IPS-18a (cell line): ENCODE results near the gene MME.
"Not testable (repeated sequence)": the region's sequence is repeated elsewhere in the genome, so short reads cannot be mapped to it uniquely, and the experiment has no call there.

Experiments used
- H3K27ac ChIP-seq: one replicate; pipeline ENCODE4 v1.5.1; 2013; ENCODE audit warnings: low read length
- H3K27me3 ChIP-seq: one replicate; pipeline ENCODE4 v1.6.1; 2013; ENCODE audit warnings: mild to moderate bottlenecking, low read length; ENCODE audit not compliant: control insufficient read depth, insufficient read depth
- H3K36me3 ChIP-seq: one replicate; pipeline ENCODE4 v1.6.1; 2013; ENCODE audit warnings: low read depth, low read length; ENCODE audit not compliant: control insufficient read depth
- H3K4me1 ChIP-seq: one replicate; pipeline ENCODE4 v1.6.1; 2013; ENCODE audit warnings: low read depth, low read length; ENCODE audit not compliant: control insufficient read depth
- H3K4me3 ChIP-seq: one replicate; pipeline ENCODE4 v1.5.1; 2013; ENCODE audit warnings: low read length
- H3K9ac ChIP-seq: one replicate; pipeline ENCODE4 v1.6.1; 2013; ENCODE audit warnings: mild to moderate bottlenecking, low read length, moderate library complexity
- H3K9me3 ChIP-seq: one replicate; pipeline ENCODE4 v1.6.1; 2013; ENCODE audit warnings: low read depth, low read length; ENCODE audit not compliant: control insufficient read depth

MME gene

DNA sequence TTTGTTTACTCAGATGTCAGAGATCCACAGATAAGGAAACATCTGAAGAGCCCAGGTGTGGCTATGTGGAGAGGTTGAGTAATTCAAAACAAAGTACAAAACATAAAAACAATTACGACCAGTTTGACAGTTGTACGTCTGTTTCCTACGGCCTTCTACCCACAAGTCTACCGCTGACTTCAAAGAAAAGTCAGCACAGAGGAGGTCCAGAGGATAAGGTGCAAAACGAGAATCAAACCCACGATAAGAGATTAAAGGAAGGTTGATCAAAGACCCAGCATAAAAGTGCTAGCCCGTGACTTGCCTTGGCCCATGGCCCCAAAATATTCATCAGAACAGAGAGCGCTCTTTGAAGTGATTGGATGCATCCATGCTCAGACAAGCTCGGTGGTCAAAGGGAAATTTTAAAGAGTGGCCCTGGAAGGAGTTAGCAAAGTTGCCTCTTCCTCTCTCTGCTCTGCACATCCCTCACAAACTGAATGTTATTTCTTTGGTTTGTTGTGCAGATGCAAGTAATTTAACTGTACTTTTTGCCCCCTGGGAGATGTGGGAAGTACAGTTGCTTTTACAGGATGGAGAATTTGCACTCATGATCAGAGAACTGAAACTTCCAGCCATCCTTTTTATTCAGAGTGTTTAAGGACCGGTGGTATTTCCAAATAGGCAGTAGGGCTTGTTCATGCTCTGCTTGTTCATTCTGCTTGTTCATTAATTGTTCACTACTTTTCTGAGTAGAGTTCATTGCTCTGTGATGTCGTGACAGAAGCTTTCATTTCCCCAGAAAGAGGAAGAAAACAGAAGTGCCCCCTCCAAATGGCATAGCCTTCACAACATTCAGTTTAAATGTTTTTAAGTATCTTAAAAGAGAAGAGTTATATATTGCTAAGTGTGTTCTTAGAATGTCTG, 31.1 kb downstream of the MME start:
- H3K27me3 ChIP-seq, result no peaks in the 10 kb centered on the region
- no peaks in the 10 kb centered on the region for H3K36me3 ChIP-seq
- H3K4me3 ChIP-seq, result no peak overlapping the region
- no peak overlapping the region for H3K27ac ChIP-seq
- no peaks in the 10 kb centered on the region for H3K9me3 ChIP-seq
- no peak overlapping the region for H3K9ac ChIP-seq
- H3K4me1 ChIP-seq, result no peaks in the 10 kb centered on the region

DNA sequence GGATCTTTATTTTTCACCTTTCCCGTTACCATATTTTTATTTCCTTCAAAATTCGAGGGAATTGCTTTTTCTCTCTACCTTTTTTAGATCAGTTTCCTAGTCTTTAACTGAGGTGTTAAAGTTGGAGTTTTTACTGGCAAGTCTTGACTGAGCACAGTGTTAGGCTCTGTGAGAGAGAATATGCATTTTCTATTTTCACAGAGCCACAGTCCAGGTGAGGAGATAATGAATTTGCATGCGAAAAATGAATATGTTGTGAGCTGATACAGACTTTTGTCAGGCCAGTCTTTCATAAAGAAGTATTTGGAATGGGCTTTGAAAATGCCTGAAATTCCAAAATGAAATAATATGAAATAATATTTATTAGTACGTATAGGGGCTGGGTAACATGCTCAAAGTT, 31.9 kb downstream of the MME start:
- H3K9ac ChIP-seq, result no peak overlapping the region

DNA sequence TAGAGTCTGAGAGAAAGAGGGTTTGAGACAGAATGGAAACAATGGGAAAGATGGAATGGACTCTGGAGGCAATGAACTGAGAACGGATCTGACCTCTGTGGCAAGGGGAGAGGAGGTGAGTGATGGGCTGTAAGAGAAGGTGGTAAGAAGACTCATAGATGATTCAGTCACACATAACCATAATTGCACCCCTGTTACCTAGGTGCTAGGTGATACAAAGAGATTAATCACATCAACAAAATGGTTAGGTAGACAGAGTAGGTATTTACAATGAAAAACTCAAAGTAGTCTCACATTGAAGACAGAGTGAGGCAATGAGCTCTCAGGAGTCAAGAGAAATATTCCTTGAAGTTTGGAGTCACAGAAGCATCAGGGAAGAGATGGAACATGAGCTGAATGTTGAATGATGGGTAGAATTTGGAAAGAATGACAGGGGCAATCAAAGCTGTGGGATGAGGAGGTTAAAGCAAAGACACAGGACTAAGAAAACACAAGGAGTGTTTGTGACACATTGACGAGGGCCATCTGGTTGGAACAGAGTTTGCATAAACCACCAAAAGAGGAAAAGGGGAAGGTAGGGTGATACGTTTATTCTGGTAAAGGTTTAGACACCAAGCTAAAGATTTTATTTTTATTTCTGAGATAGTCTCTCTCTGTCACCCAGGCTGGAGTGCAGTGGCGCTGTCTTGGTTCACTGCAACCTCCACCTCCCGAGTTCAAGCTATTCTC, 32.7 kb downstream of the MME start:
- Histone ChIP-seq H3K27ac (no peak overlapping the region), H3K4me1 (no peaks in the 10 kb centered on the region), H3K27me3 (no peaks in the 10 kb centered on the region), H3K9ac (no peak overlapping the region), H3K4me3 (no peak overlapping the region), H3K36me3 (no peaks in the 10 kb centered on the region), H3K9me3 (no peaks in the 10 kb centered on the region)

More for the DNA sequence above, 31.9 kb downstream of the MME start:
- H3K36me3 ChIP-seq, result no peaks in the 10 kb centered on the region
- H3K27ac ChIP-seq, result no peak overlapping the region
- H3K4me1 ChIP-seq, result no peaks in the 10 kb centered on the region
- H3K4me3 ChIP-seq, result no peak overlapping the region
- H3K9me3 ChIP-seq, result no peaks in the 10 kb centered on the region
- H3K27me3 ChIP-seq, result no peaks in the 10 kb centered on the region

DNA sequence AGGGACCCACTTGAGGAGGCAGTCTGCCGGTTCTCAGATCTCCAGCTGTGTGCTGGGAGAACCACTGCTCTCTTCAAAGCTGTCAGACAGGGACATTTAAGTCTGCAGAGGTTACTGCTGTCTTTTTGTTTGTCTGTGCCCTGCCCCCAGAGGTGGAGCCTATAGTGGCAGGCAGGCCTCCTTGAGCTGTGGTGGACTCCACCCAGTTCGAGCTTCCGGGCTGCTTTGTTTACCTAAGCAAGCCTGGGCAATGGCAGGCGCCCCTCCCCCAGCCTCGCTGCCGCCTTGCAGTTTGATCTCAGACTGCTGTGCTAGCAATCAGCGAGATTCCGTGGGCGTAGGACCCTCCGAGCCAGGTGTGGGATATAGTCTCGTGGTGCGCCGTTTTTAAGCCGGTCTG, 44.6 kb downstream of the MME start:
- not testable (repeated sequence) for H3K9ac ChIP-seq

DNA sequence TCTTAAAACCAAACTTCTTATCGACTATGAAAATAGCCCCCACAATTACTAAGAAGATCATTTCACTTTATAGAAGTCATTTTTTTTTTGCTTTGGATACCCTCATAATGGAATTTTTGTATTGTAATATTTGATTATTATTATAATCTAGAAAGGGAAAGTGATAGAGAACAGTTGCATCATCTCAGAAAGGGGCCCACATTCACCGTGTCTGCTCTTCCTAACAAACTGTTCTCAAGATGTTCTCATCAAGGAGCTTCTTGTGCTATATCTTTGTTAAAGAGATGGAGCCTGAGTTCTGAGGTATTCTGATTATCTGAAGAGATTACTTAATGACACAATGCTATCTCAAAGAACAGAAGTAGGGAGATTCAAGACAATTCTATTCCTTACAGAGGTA, 49.3 kb downstream of the MME start:
- H3K36me3 ChIP-seq, result no peaks in the 10 kb centered on the region
- H3K27ac ChIP-seq, result no peak overlapping the region
- H3K27me3 ChIP-seq, result no peaks in the 10 kb centered on the region
- H3K9me3 ChIP-seq, result no peaks in the 10 kb centered on the region
- no peak overlapping the region for H3K4me3 ChIP-seq
- H3K4me1 ChIP-seq, result no peaks in the 10 kb centered on the region
- H3K9ac ChIP-seq, result no peak overlapping the region

More for the DNA sequence above, 44.6 kb downstream of the MME start:
- not testable (repeated sequence) for H3K27me3 ChIP-seq, H3K27ac ChIP-seq, H3K9me3 ChIP-seq, H3K4me3 ChIP-seq, H3K4me1 ChIP-seq, H3K36me3 ChIP-seq

DNA sequence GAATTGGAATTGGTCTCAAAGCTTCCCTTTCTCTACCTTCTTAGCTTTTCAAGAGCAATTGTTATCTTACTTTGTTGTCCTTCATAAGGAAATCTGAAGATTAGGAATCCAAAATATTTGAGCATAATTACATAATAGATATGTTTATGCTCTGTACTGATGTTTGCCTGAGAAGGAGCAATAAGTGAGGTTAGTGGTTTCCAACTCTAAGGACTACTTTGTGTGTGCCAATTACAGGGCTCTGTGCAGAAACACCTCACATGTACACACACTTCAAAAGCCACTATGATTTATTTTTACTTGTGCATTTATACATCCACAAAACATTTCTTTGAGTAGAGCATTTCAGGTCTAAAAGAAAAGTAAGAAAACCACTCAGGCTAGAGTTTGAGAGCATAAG, 49.9 kb downstream of the MME start:
- Histone ChIP-seq H3K9me3 (no peaks in the 10 kb centered on the region), H3K4me3 (no peak overlapping the region), H3K27ac (no peak overlapping the region), H3K9ac (no peak overlapping the region), H3K4me1 (no peaks in the 10 kb centered on the region), H3K36me3 (no peaks in the 10 kb centered on the region), H3K27me3 (no peaks in the 10 kb centered on the region)

DNA sequence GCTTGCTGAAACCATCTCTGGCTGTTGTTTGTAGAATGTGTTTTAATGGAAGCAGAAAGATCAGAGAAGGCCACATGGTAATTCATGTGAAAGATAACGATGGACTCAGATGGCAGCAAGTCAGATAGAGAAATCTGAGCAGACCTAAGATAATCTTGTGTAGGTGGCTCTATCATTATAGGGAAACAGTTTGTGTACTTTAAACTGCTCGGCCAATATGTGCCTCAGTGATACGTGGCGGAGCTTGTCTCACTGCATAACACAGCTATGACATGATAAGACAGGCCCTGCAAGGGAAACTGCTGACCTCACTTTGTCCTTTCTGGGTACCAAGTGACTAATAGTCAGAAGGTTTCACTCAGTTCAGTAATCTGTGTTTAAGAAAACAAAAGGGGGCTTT, 51.0 kb downstream of the MME start:
- Histone ChIP-seq H3K9ac (no peak overlapping the region), H3K9me3 (no peaks in the 10 kb centered on the region), H3K4me3 (no peak overlapping the region), H3K4me1 (no peaks in the 10 kb centered on the region), H3K27me3 (no peaks in the 10 kb centered on the region), H3K27ac (no peak overlapping the region), H3K36me3 (no peaks in the 10 kb centered on the region)

DNA sequence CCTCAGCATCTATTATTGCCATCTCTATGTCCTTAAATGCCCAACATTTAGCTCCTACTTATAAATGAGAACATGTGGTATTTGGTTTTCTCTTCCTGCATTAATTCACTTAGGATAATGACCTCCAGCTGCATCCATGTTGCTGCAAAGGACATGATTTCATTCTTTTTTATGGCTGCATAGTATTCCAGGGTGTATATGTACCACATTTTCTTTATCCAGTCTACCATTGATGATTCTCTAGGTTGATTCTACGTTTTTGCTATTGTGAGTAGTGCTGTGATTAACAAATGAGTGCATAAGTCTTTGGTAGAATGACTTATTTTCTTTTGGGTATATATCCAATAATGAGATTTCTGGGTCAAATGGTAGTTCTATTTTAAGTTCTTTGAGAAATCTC, 54.2 kb downstream of the MME start:
- H3K27ac ChIP-seq, H3K9ac ChIP-seq, H3K4me1 ChIP-seq, H3K9me3 ChIP-seq, H3K27me3 ChIP-seq, H3K36me3 ChIP-seq, H3K4me3 ChIP-seq: not testable (repeated sequence)

DNA sequence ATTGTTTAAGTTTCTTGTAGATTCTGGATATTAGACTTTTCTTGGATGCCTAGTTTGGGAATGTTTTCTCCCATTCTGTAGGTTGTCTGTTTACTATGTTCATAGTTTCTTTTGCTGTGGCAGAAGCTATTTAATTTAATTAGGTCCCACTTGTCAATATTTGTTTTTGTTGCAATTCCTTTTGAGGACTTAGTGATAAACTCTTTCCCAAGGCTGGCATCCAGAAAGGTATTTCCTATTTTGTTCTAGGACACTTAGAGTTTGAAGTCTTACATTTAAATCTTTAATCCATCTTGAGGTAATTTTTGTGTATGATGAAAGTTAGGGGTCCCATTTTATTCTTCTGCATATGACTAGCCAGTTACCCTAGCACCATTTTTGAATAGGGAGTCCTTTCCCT, 54.9 kb downstream of the MME start:
- no peaks in the 10 kb centered on the region for H3K9me3 ChIP-seq
- no peaks in the 10 kb centered on the region for H3K27me3 ChIP-seq
- no peak overlapping the region for H3K9ac ChIP-seq
- no peak overlapping the region for H3K27ac ChIP-seq
- no peaks in the 10 kb centered on the region for H3K4me1 ChIP-seq
- H3K4me3 ChIP-seq, result no peak overlapping the region
- H3K36me3 ChIP-seq, result no peaks in the 10 kb centered on the region

DNA sequence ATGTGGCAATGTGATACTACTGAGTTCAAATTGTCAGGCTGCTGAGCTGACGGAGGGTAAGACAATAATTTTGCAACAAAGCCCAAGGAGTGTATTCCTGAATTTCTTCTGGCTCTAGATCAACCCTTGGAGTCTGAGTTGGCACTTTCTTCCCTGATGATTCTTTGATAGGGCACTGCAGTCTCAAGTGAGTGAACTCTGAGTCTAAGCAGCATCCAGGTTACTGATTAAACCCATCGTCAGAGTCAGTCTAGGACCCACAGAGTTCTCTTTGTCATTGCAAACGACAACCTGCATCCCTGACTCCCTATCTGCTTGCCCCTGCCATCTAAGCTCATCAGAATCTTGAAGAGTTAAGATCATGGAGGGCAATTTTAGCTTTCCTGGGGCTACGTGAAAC, 58.6 kb downstream of the MME start:
- H3K9ac ChIP-seq, result no peak overlapping the region
- H3K4me1 ChIP-seq, result no peaks in the 10 kb centered on the region
- H3K36me3 ChIP-seq, result no peaks in the 10 kb centered on the region
- no peak overlapping the region for H3K4me3 ChIP-seq
- H3K27ac ChIP-seq, result no peak overlapping the region
- H3K9me3 ChIP-seq, result no peaks in the 10 kb centered on the region
- H3K27me3 ChIP-seq, result no peaks in the 10 kb centered on the region

DNA sequence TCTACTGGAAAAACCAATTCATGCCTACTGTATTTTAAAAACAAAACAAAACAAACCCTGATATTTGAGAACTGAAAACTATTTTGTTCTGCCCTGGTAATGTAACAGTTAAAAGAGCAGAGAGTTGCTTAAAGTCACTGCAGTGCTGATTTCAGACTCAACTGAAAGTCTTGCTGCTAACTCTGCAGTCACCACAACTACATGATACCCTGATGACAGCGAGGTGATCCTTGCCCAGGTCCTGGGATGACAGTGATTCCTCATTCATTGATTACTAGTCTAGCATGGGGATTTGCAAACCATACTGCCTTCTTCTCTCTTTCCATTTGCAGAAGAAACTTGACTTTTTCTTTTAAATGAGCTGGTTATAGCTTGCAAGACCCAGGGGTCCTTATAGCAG, 67.5 kb downstream of the MME start:
- H3K27ac ChIP-seq, result no peak overlapping the region
- no peak overlapping the region for H3K4me3 ChIP-seq
- H3K4me1 ChIP-seq, result no peaks in the 10 kb centered on the region
- no peak overlapping the region for H3K9ac ChIP-seq
- H3K27me3 ChIP-seq, result no peaks in the 10 kb centered on the region
- H3K36me3 ChIP-seq, result no peaks in the 10 kb centered on the region
- no peaks in the 10 kb centered on the region for H3K9me3 ChIP-seq

DNA sequence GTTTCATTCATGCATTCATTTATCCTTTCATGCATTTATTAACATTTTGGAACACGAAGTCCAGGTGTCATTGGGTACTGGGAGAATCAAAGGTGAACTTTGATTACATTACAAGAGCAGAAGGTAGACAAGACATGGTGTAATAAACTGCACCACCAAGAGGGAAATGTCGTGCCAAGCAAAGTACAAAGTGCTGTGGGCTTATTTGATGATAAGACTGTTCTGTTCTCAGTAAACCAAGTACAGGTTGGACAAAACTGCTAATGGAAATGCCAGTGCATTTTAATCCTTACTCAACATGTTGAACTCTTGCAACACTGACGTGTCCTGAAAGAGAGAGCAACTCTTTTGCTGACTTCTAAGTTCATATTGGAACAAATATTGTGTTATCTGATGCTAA, 69.4 kb downstream of the MME start:
- Histone ChIP-seq H3K27ac (no peak overlapping the region), H3K9ac (no peak overlapping the region), H3K4me3 (no peak overlapping the region), H3K4me1 (no peaks in the 10 kb centered on the region), H3K9me3 (no peaks in the 10 kb centered on the region), H3K36me3 (no peaks in the 10 kb centered on the region), H3K27me3 (no peaks in the 10 kb centered on the region)
